H9 (cell line): Measurements from ENCODE around the gene TMEM266. TPM values are rescaled to one million over a fixed set of nuclear protein-coding genes. Genes with fewer than 3 reads are reported as not detected.

ENCODE experiments used
- DNase-seq: peaks from one replicate; pipeline ENCODE4 v3.0.0-alpha.2; 2017
- H2AFZ ChIP-seq: one replicate; pipeline ENCODE4 v1.6.1; 2013; ENCODE audit warnings: mild to moderate bottlenecking, low read length, control low read depth, moderate library complexity
- H2AK5ac ChIP-seq: 2 replicates; pipeline ENCODE4 v1.6.1; 2013; ENCODE audit warnings: low read length, control low read depth, mixed read lengths; ENCODE audit not compliant: insufficient read length
- H2BK120ac ChIP-seq: one replicate; pipeline ENCODE4 v1.6.1; 2013; ENCODE audit warnings: low read depth, mild to moderate bottlenecking, low read length, control low read depth, inconsistent platforms; ENCODE audit not compliant: poor library complexity, severe bottlenecking
- H2BK12ac ChIP-seq: 2 replicates; pipeline ENCODE4 v1.6.1; 2013; ENCODE audit warnings: low read length, control low read depth, mixed read lengths, low read depth; ENCODE audit not compliant: insufficient read length
- H2BK15ac ChIP-seq: 2 replicates; pipeline ENCODE4 v1.6.1; 2013; ENCODE audit warnings: low read depth, low read length, control low read depth
- H2BK20ac ChIP-seq: one replicate; pipeline ENCODE4 v1.6.1; 2013; ENCODE audit warnings: low read depth, mild to moderate bottlenecking, low read length, control low read depth, inconsistent platforms; ENCODE audit not compliant: poor library complexity, severe bottlenecking
- H2BK5ac ChIP-seq: 2 replicates; pipeline ENCODE4 v1.6.1; 2013; ENCODE audit warnings: low read length, control low read depth, mixed read lengths; ENCODE audit not compliant: insufficient read length
- H3K14ac ChIP-seq: 2 replicates; pipeline ENCODE4 v1.6.1; 2013; ENCODE audit warnings: low read length, control low read depth; ENCODE audit not compliant: insufficient read depth
- H3K18ac ChIP-seq: 2 replicates; pipeline ENCODE4 v1.6.1; 2013; ENCODE audit warnings: low read depth, mild to moderate bottlenecking, mixed read lengths, low read length, control low read depth; ENCODE audit not compliant: insufficient read length
- H3K23ac ChIP-seq: 2 replicates; pipeline ENCODE4 v1.6.1; 2013; ENCODE audit warnings: low read length, control low read depth, mixed read lengths, low read depth; ENCODE audit not compliant: insufficient read length
- H3K23me2 ChIP-seq: 2 replicates; pipeline ENCODE4 v1.6.1; 2013; ENCODE audit warnings: low read depth, mild to moderate bottlenecking, mixed read lengths, low read length, control low read depth; ENCODE audit not compliant: insufficient read length, poor library complexity, severe bottlenecking
- H3K27ac ChIP-seq: 2 replicates; pipeline ENCODE4 v1.5.1; 2013; ENCODE audit warnings: low read length, control low read depth, mixed read lengths, low read depth; ENCODE audit not compliant: insufficient read length
- H3K27me3 ChIP-seq: 2 replicates; pipeline ENCODE4 v1.6.1; 2013; ENCODE audit warnings: low read length, control low read depth, inconsistent platforms; ENCODE audit not compliant: insufficient read depth
- H3K4ac ChIP-seq: 2 replicates; pipeline ENCODE4 v1.6.1; 2013; ENCODE audit warnings: low read depth, mild to moderate bottlenecking, control low read depth, inconsistent platforms, low read length, moderate library complexity
- H3K4me1 ChIP-seq: 2 replicates; pipeline ENCODE4 v1.6.1; 2013; ENCODE audit warnings: low read length, control low read depth, inconsistent platforms; ENCODE audit not compliant: insufficient read depth
- H3K4me2 ChIP-seq: 2 replicates; pipeline ENCODE4 v1.6.1; 2013; ENCODE audit warnings: low read length, control low read depth, mixed read lengths; ENCODE audit not compliant: insufficient read length, insufficient read depth
- H3K56ac ChIP-seq: 2 replicates; pipeline ENCODE4 v1.6.1; 2013; ENCODE audit warnings: low read depth, mild to moderate bottlenecking, mixed read lengths, low read length, control low read depth; ENCODE audit not compliant: insufficient read length
- H3K79me1 ChIP-seq: 2 replicates; pipeline ENCODE4 v1.6.1; 2013; ENCODE audit warnings: low read depth, mild to moderate bottlenecking, moderate library complexity, low read length, control low read depth, inconsistent platforms; ENCODE audit not compliant: insufficient read depth, poor library complexity, severe bottlenecking
- H3K79me2 ChIP-seq: 2 replicates; pipeline ENCODE4 v1.6.1; 2013; ENCODE audit warnings: low read length, control low read depth, inconsistent platforms; ENCODE audit not compliant: insufficient read depth
- H3K9ac ChIP-seq: 2 replicates; pipeline ENCODE4 v1.6.1; 2013; ENCODE audit warnings: low read length, control low read depth, mixed read lengths; ENCODE audit not compliant: insufficient read length; ENCODE audit errors: extremely low read depth
- H3K9me3 ChIP-seq: one replicate; pipeline ENCODE4 v1.6.1; 2013; ENCODE audit warnings: low read depth, low read length, inconsistent platforms; ENCODE audit not compliant: control insufficient read depth
- H3T11ph ChIP-seq: one replicate; pipeline ENCODE4 v1.6.1; 2013; ENCODE audit warnings: mild to moderate bottlenecking, low read length, control low read depth, inconsistent platforms
- H4K20me1 ChIP-seq: one replicate; pipeline ENCODE4 v1.6.1; 2013; ENCODE audit not compliant: control insufficient read depth, insufficient read length, insufficient read depth
- H4K5ac ChIP-seq: 2 replicates; pipeline ENCODE4 v1.6.1; 2013; ENCODE audit warnings: low read depth, mild to moderate bottlenecking, mixed read lengths, low read length, control low read depth; ENCODE audit not compliant: insufficient read length
- H4K8ac ChIP-seq: replicated peaks from 2 replicates; pipeline ENCODE4 v1.6.1; 2013; ENCODE audit warnings: low read length, control low read depth, mixed read lengths, low read depth; ENCODE audit not compliant: insufficient read length
- H4K91ac ChIP-seq: 2 replicates; pipeline ENCODE4 v1.6.1; 2013; ENCODE audit warnings: low read depth, mild to moderate bottlenecking, moderate library complexity, mixed read lengths, low read length, control low read depth; ENCODE audit not compliant: insufficient read length
- H3K27ac Mint-ChIP-seq, 3 experiments: 2 replicates in 2 of 3; 3 replicates in 1 of 3; pipeline ENCODE4 v1.8.0; 2020 to 2021; ENCODE audit warnings: mixed read lengths in 3 of 3, mild to moderate bottlenecking in 1 of 3, moderate library complexity in 1 of 3
- H3K27me3 Mint-ChIP-seq: 2 replicates; pipeline ENCODE4 v1.8.0; 2021; ENCODE audit warnings: low read depth, mild to moderate bottlenecking, moderate library complexity, mixed read lengths
- H3K36me3 Mint-ChIP-seq, 3 experiments: 2 replicates in 2 of 3; 3 replicates in 1 of 3; pipeline ENCODE4 v1.8.0; 2020 to 2021; ENCODE audit warnings: low read depth in 3 of 3, mixed read lengths in 3 of 3; ENCODE audit not compliant: insufficient read depth in 1 of 3
- H3K4me1 Mint-ChIP-seq, 2 experiments: 2 replicates each; pipeline ENCODE4 v1.8.0; 2020; ENCODE audit warnings: mixed read lengths in 2 of 2
- H3K4me3 Mint-ChIP-seq, 2 experiments: 2 replicates in 1 of 2; 3 replicates in 1 of 2; pipeline ENCODE4 v1.8.0; 2020 to 2021; ENCODE audit warnings: mild to moderate bottlenecking in 2 of 2, mixed read lengths in 2 of 2, moderate library complexity in 1 of 2
- H3K9me3 Mint-ChIP-seq, 2 experiments: 2 replicates in 1 of 2; 3 replicates in 1 of 2; pipeline ENCODE4 v1.8.0; 2020; ENCODE audit warnings: mild to moderate bottlenecking in 2 of 2, mixed read lengths in 2 of 2, moderate library complexity in 1 of 2
- CTCF ChIP-seq: fragments of 200-600 bp; sonication (generic); conservative IDR thresholded peaks from 3 replicates; pipeline ENCODE4 v1.8.0; 2021; ENCODE audit warnings: antibody characterized with exemption, mild to moderate bottlenecking
- WGBS: extraction: QIAGEN DNeasy Blood & Tissue Kit; methylation state at CpG from one replicate; pipeline ENCODE4 v1.1.7; 2013; ENCODE audit warnings: missing lambda C conversion rate, low lambda C conversion rate, mixed read lengths; ENCODE audit not compliant: insufficient read length; ENCODE audit errors: extremely low coverage; 5-methylcytosine and 5-hydroxymethylcytosine counted together
- total RNA-seq: library from RNA; stranded (reverse); gene quantifications from 2 replicates; pipeline ENCODE4 v1.2.1, GENCODE V29; 2021

Gene TMEM266
- total RNA-seq, 1 experiment from 2014 or later, result 0.81 TPM

DNA sequence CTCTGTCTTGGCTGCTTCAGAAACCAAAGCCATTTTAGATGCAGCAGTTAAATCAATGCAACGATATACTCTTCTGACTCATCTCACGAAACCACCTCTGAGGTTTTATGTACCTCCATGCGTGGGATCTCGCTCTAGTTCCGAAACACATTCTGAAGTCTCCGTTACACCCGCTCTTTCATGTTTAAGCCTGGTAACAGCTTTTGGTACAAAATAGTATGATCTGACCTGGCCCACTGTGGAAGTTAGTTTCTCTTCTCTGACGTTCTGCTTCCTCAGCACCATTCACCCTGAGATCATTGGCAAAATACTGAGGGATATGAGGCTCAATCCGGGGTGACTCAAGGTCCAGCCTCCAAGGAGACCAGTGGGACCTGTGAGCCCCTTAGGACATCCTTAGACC, 121.9 kb downstream of the TMEM266 start:
- no peaks in the 10 kb centered on the region for H3K79me2 ChIP-seq
- H3K56ac ChIP-seq, result no peak overlapping the region

More for the DNA sequence above, 121.9 kb downstream of the TMEM266 start:
- DNase-seq, result no peak
- Histone ChIP-seq H3K14ac (no peak overlapping the region), H2AFZ (no peak overlapping the region), H3K79me1 (no peaks in the 10 kb centered on the region), H4K91ac (no peak overlapping the region), H3K4me2 (no peak overlapping the region), H2BK20ac (no peak overlapping the region), H2BK120ac (no peak overlapping the region), H3K9ac (no peak overlapping the region), H3K27me3 (no peaks in the 10 kb centered on the region), H2BK15ac (no peak overlapping the region), H2BK12ac (no peak overlapping the region), H2AK5ac (no peak overlapping the region), H3K18ac (no peak overlapping the region), H3K23me2 (peaks cover under 1% of the 10 kb centered on the region), H3K4me1 (no peaks in the 10 kb centered on the region), H2BK5ac (no peak overlapping the region), H3K27ac (no peak overlapping the region), H4K8ac (no peak overlapping the region), H3K9me3 (no peaks in the 10 kb centered on the region), H3T11ph (no peak overlapping the region), H3K23ac (no peak overlapping the region), H4K20me1 (no peaks in the 10 kb centered on the region), H4K5ac (no peak overlapping the region), H3K4ac (no peak overlapping the region)
- Mint-ChIP-seq H3K27ac (peak overlapping the region in 1 of 3 experiments; percentile 13; a peak in 1 of 7 replicates), H3K4me1 (peaks cover 6 to 13% of the 10 kb centered on the region in 2 experiments), H3K9me3 (no peaks in the 10 kb centered on the region; a peak in 1 of 5 replicates), H3K36me3 (no peaks in the 10 kb centered on the region; a peak in 2 of 7 replicates), H3K4me3 (no peak overlapping the region; a peak in 1 of 5 replicates), H3K27me3 (peaks cover 6% of the 10 kb centered on the region)
- no CpG with 5 or more reads among the region's 9 CpGs for WGBS
- TF ChIP-seq CTCF, result no peak
